Pulmonary artery endothelial cell (primary cell): ENCODE results near the gene GNB5. TPM values are rescaled to one million over a fixed set of nuclear protein-coding genes. Genes with fewer than 3 reads are reported as not detected.
"Not testable (repeated sequence)": the region's sequence is repeated elsewhere in the genome, so short reads cannot be mapped to it uniquely, and the experiment has no call there.

Experiments used
- DNase-seq: peaks from one replicate; pipeline ENCODE4 v3.0.0-alpha.2; 2011; ENCODE audit warnings: low read depth, low spot score
- total RNA-seq: library from RNA; depleted of rRNA; stranded (reverse); fragments of >200 nt; gene quantifications from 2 replicates; pipeline ENCODE4 v1.2.3, GENCODE V29; 2014

GNB5 gene
- total RNA-seq, 1 donor from 2014 or later, result 29.7 TPM

GRCh38 chr15:52094811-52095584 is 96.2 kb downstream of the GNB5 start:
- no peak for DNase-seq

- DNase-seq, result peak; percentile 93
Measured at GRCh38 chr15:52093539-52094510, 97.4 kb downstream of the GNB5 start.

- DNase-seq, result no peak
Measured at GRCh38 chr15:52093167-52093538, 98.0 kb downstream of the GNB5 start.

GRCh38 chr15:52090193-52090592 is 101.0 kb downstream of the GNB5 start:
- no peak for DNase-seq

GRCh38 chr15:52086011-52086786 is 105.0 kb downstream of the GNB5 start:
- no peak for DNase-seq

GRCh38 chr15:52085299-52085698 is 105.9 kb downstream of the GNB5 start:
- no peak for DNase-seq

GRCh38 chr15:52083603-52084002 is 107.6 kb downstream of the GNB5 start:
- no peak for DNase-seq

- DNase-seq, result not testable (repeated sequence)
Measured at GRCh38 chr15:52083037-52083359, 108.2 kb downstream of the GNB5 start.

GRCh38 chr15:52082197-52083036 is 108.8 kb downstream of the GNB5 start:
- DNase-seq, result no peak

- no peak for DNase-seq
Measured at GRCh38 chr15:52080706-52081392, 110.3 kb downstream of the GNB5 start.

GRCh38 chr15:52080031-52080430 is 111.2 kb downstream of the GNB5 start:
- no peak for DNase-seq

GRCh38 chr15:52078876-52079700 is 112.1 kb downstream of the GNB5 start:
- DNase-seq, result no peak

- DNase-seq, result no peak
Measured at GRCh38 chr15:52078197-52078875, 112.9 kb downstream of the GNB5 start.

GRCh38 chr15:52076889-52077781 is 114.1 kb downstream of the GNB5 start:
- no peak for DNase-seq

GRCh38 chr15:52071570-52071969 is 119.6 kb downstream of the GNB5 start:
- DNase-seq, result no peak

- DNase-seq, result no peak
Measured at GRCh38 chr15:52069559-52069958, 121.6 kb downstream of the GNB5 start.

GRCh38 chr15:52068004-52068615 is 123.1 kb downstream of the GNB5 start:
- no peak for DNase-seq
